GM12878 (cell line): ENCODE results near the gene EPX. TPM values are rescaled to one million over a fixed set of nuclear protein-coding genes. Genes with fewer than 3 reads are reported as not detected.

Source experiments
- EP300 ChIP-seq, 2 experiments: fragments of 150-350 bp in 1 of 2; IDR thresholded peaks; 2 replicates each; pipeline ENCODE4 v1.6.1; 2011 to 2012; ENCODE audit warnings: low read depth in 2 of 2, low read length in 2 of 2, borderline replicate concordance in 1 of 2, improper control_type of control experiment in 1 of 2, inconsistent platforms in 1 of 2; ENCODE audit not compliant: control insufficient read depth in 1 of 2
- JUND ChIP-seq: IDR thresholded peaks from 2 replicates; pipeline ENCODE4 v1.6.1; 2012; ENCODE audit warnings: low read depth, mild to moderate bottlenecking, low read length, improper control_type of control experiment, moderate library complexity
- SIX5 ChIP-seq: IDR thresholded peaks from 2 replicates; pipeline ENCODE4 v1.6.1; 2011; ENCODE audit warnings: mild to moderate bottlenecking, low read depth, low read length, moderate library complexity; ENCODE audit not compliant: severe bottlenecking
- polyA plus RNA-seq, 11 experiments: library from polyadenylated mRNA; depleted of rRNA in 4 of 11; unstranded in 6 of 11; stranded (reverse) in 5 of 11; fragments of >200 nt; fragmentation: Nextera tagmentation in 4 of 11; fragmentation: Illumina TruSeq in 1 of 11; extraction: Ambion mirVana in 4 of 11; extraction: Trizol in 1 of 11; gene quantifications; 1 replicate in 1 of 11; 2 replicates in 10 of 11; pipeline versions ENCODE4 v1.2.1 to v1.2.3, GENCODE V29; 2011 to 2016; ENCODE audit warnings: inconsistent platforms in 2 of 11, missing spikeins in 2 of 11, low read depth in 1 of 11
- total RNA-seq, 4 experiments: library from RNA; depleted of rRNA in 3 of 4; stranded (reverse); fragments of >200 nt in 3 of 4; fragmentation: Illumina TruSeq in 1 of 4; extraction: Trizol in 1 of 4; gene quantifications; 2 replicates each; pipeline versions ENCODE4 v1.2.1 to v1.2.3, GENCODE V29; 2013 to 2021

EPX gene
- total and polyA plus RNA-seq, 10 of the 15 experiments (the other 5 are each of a cell fraction or from before 2014, with no cell fraction given): 0.03 TPM; not detected in 9

GRCh38 chr17:58253082-58253481, 60.6 kb downstream of the EPX start (continued):
- TF ChIP-seq JUND (no peak), EP300 (IDR thresholded peaks at IDR 0.05; ENCODE audit: borderline replicate concordance in 1 of 2, control insufficient read depth in 1 of 2, low read depth in 2 of 2, low read length in 2 of 2) (no peak), SIX5 (no peak)

Other genes starting within 250 kb of the EPX start
Only the 7 nearest of the 12 such genes appear.
- gene DYNLL2, start 109.3 kb upstream of the EPX start, total RNA-seq (2014; rRNA removed): 10.4 and 12.1 TPM in 2 replicates
- 7.5 and 7.7 TPM in 2 replicates for gene DYNLL2, start 109.3 kb upstream of the EPX start, total RNA-seq (2014; rRNA removed; fragmentation: Illumina TruSeq; extraction: Trizol)
- gene DYNLL2, start 109.3 kb upstream of the EPX start, total RNA-seq (2021): 18.9 TPM in 2 replicates
- 11.3 and 11.6 TPM in 2 replicates for gene DYNLL2, start 109.3 kb upstream of the EPX start, polyA plus RNA-seq (2011; rRNA removed)
- 19.2 TPM in 2 replicates for gene DYNLL2, start 109.3 kb upstream of the EPX start, polyA plus RNA-seq (2014; fragmentation: Illumina TruSeq; extraction: Trizol)
- 1 to 10 TPM; 1.9 to 2.8 TPM for gene DYNLL2, start 109.3 kb upstream of the EPX start, polyA plus RNA-seq (2014; fragmentation: Nextera tagmentation; extraction: Ambion mirVana)
- gene DYNLL2, start 109.3 kb upstream of the EPX start, polyA plus RNA-seq (2014; rRNA removed): 16.1 and 18.2 TPM in 2 replicates
- gene DYNLL2, start 109.3 kb upstream of the EPX start, polyA plus RNA-seq (2016; fragmentation: Nextera tagmentation; extraction: Ambion mirVana): under 1 TPM; 0.62 to 0.74 TPM
- not detected in 2 replicates for gene OR4D1, start 44.3 kb upstream of the EPX start, total RNA-seq (2014; rRNA removed)
- not detected in 2 replicates for gene OR4D1, start 44.3 kb upstream of the EPX start, total RNA-seq (2014; rRNA removed; fragmentation: Illumina TruSeq; extraction: Trizol)
- not detected in 2 replicates for gene OR4D1, start 44.3 kb upstream of the EPX start, total RNA-seq (2021)
- not detected in 2 replicates for gene OR4D1, start 44.3 kb upstream of the EPX start, polyA plus RNA-seq (2011; rRNA removed)
- not detected in 2 replicates for gene OR4D1, start 44.3 kb upstream of the EPX start, polyA plus RNA-seq (2014; fragmentation: Illumina TruSeq; extraction: Trizol)
- gene OR4D1, start 44.3 kb upstream of the EPX start, polyA plus RNA-seq (2014; fragmentation: Nextera tagmentation; extraction: Ambion mirVana): not detected
- not detected in 2 replicates for gene OR4D1, start 44.3 kb upstream of the EPX start, polyA plus RNA-seq (2014; rRNA removed)
- not detected for gene OR4D1, start 44.3 kb upstream of the EPX start, polyA plus RNA-seq (2016; fragmentation: Nextera tagmentation; extraction: Ambion mirVana)
- not detected in 2 replicates for gene OR4D2, start 25.7 kb upstream of the EPX start, total RNA-seq (2014; rRNA removed)
- gene OR4D2, start 25.7 kb upstream of the EPX start, total RNA-seq (2014; rRNA removed; fragmentation: Illumina TruSeq; extraction: Trizol): not detected in 2 replicates
- gene OR4D2, start 25.7 kb upstream of the EPX start, total RNA-seq (2021): not detected in 2 replicates
- not detected in 2 replicates for gene OR4D2, start 25.7 kb upstream of the EPX start, polyA plus RNA-seq (2011; rRNA removed)
- gene OR4D2, start 25.7 kb upstream of the EPX start, polyA plus RNA-seq (2014; fragmentation: Illumina TruSeq; extraction: Trizol): not detected in 2 replicates
- gene OR4D2, start 25.7 kb upstream of the EPX start, polyA plus RNA-seq (2014; fragmentation: Nextera tagmentation; extraction: Ambion mirVana): under 1 TPM in 1 of 2 experiments, not detected in 1; 0.04 TPM
- not detected in 2 replicates for gene OR4D2, start 25.7 kb upstream of the EPX start, polyA plus RNA-seq (2014; rRNA removed)
- gene OR4D2, start 25.7 kb upstream of the EPX start, polyA plus RNA-seq (2016; fragmentation: Nextera tagmentation; extraction: Ambion mirVana): not detected
- 13.6 and 16.2 TPM in 2 replicates for gene MKS1, start 26.5 kb downstream of the EPX start, total RNA-seq (2014; rRNA removed)
- 8.7 and 10.7 TPM in 2 replicates for gene MKS1, start 26.5 kb downstream of the EPX start, total RNA-seq (2014; rRNA removed; fragmentation: Illumina TruSeq; extraction: Trizol)
- 13.1 and 16.8 TPM in 2 replicates for gene MKS1, start 26.5 kb downstream of the EPX start, total RNA-seq (2021)
- 12.1 and 17.7 TPM in 2 replicates for gene MKS1, start 26.5 kb downstream of the EPX start, polyA plus RNA-seq (2011; rRNA removed)
- 12.2 and 13.2 TPM in 2 replicates for gene MKS1, start 26.5 kb downstream of the EPX start, polyA plus RNA-seq (2014; fragmentation: Illumina TruSeq; extraction: Trizol)
- gene MKS1, start 26.5 kb downstream of the EPX start, polyA plus RNA-seq (2014; fragmentation: Nextera tagmentation; extraction: Ambion mirVana): 1 to 10 TPM; 5.7 to 7.2 TPM
- 14.6 and 16.5 TPM in 2 replicates for gene MKS1, start 26.5 kb downstream of the EPX start, polyA plus RNA-seq (2014; rRNA removed)
- 10 to 100 TPM; 18.7 to 21.4 TPM for gene MKS1, start 26.5 kb downstream of the EPX start, polyA plus RNA-seq (2016; fragmentation: Nextera tagmentation; extraction: Ambion mirVana)
- not detected in 2 replicates for gene LPO, start 45.9 kb downstream of the EPX start, total RNA-seq (2014; rRNA removed)
- gene LPO, start 45.9 kb downstream of the EPX start, total RNA-seq (2014; rRNA removed; fragmentation: Illumina TruSeq; extraction: Trizol): not detected in 2 replicates
- not detected in 2 replicates for gene LPO, start 45.9 kb downstream of the EPX start, total RNA-seq (2021)
- gene LPO, start 45.9 kb downstream of the EPX start, polyA plus RNA-seq (2011; rRNA removed): 0.03 TPM in 1 of 2 replicates, not detected in the other
- gene LPO, start 45.9 kb downstream of the EPX start, polyA plus RNA-seq (2014; fragmentation: Illumina TruSeq; extraction: Trizol): 0.06 TPM in 1 of 2 replicates, not detected in the other
- gene LPO, start 45.9 kb downstream of the EPX start, polyA plus RNA-seq (2014; fragmentation: Nextera tagmentation; extraction: Ambion mirVana): not detected
- not detected in 2 replicates for gene LPO, start 45.9 kb downstream of the EPX start, polyA plus RNA-seq (2014; rRNA removed)
- under 1 TPM in 1 of 2 experiments, not detected in 1; 0.11 TPM for gene LPO, start 45.9 kb downstream of the EPX start, polyA plus RNA-seq (2016; fragmentation: Nextera tagmentation; extraction: Ambion mirVana)
- 0.05 and 0.06 TPM in 2 replicates for gene MPO, start 88.2 kb downstream of the EPX start, total RNA-seq (2014; rRNA removed)
- 0.09 and 0.13 TPM in 2 replicates for gene MPO, start 88.2 kb downstream of the EPX start, total RNA-seq (2014; rRNA removed; fragmentation: Illumina TruSeq; extraction: Trizol)
- 0.08 and 0.23 TPM in 2 replicates for gene MPO, start 88.2 kb downstream of the EPX start, total RNA-seq (2021)
- 0.35 and 0.49 TPM in 2 replicates for gene MPO, start 88.2 kb downstream of the EPX start, polyA plus RNA-seq (2011; rRNA removed)
- 0.10 TPM in 1 of 2 replicates, not detected in the other for gene MPO, start 88.2 kb downstream of the EPX start, polyA plus RNA-seq (2014; fragmentation: Illumina TruSeq; extraction: Trizol)
- under 1 TPM; 0.10 to 0.26 TPM for gene MPO, start 88.2 kb downstream of the EPX start, polyA plus RNA-seq (2014; fragmentation: Nextera tagmentation; extraction: Ambion mirVana)
- 0.14 TPM in 2 replicates for gene MPO, start 88.2 kb downstream of the EPX start, polyA plus RNA-seq (2014; rRNA removed)
- gene MPO, start 88.2 kb downstream of the EPX start, polyA plus RNA-seq (2016; fragmentation: Nextera tagmentation; extraction: Ambion mirVana): under 1 TPM; 0.09 to 0.17 TPM
- 5.6 and 5.7 TPM in 2 replicates for gene TSPOAP1, start 136.1 kb downstream of the EPX start, total RNA-seq (2014; rRNA removed)
- 2.8 and 3.6 TPM in 2 replicates for gene TSPOAP1, start 136.1 kb downstream of the EPX start, total RNA-seq (2014; rRNA removed; fragmentation: Illumina TruSeq; extraction: Trizol)
- 6.5 and 8.8 TPM in 2 replicates for gene TSPOAP1, start 136.1 kb downstream of the EPX start, total RNA-seq (2021)
- 11.6 and 16.4 TPM in 2 replicates for gene TSPOAP1, start 136.1 kb downstream of the EPX start, polyA plus RNA-seq (2011; rRNA removed)
- 1.2 and 4.2 TPM in 2 replicates for gene TSPOAP1, start 136.1 kb downstream of the EPX start, polyA plus RNA-seq (2014; fragmentation: Illumina TruSeq; extraction: Trizol)
- gene TSPOAP1, start 136.1 kb downstream of the EPX start, polyA plus RNA-seq (2014; fragmentation: Nextera tagmentation; extraction: Ambion mirVana): under 1 TPM in 1 of 2 experiments, not detected in 1; 0.58 TPM
- 8.5 and 10.9 TPM in 2 replicates for gene TSPOAP1, start 136.1 kb downstream of the EPX start, polyA plus RNA-seq (2014; rRNA removed)
- gene TSPOAP1, start 136.1 kb downstream of the EPX start, polyA plus RNA-seq (2016; fragmentation: Nextera tagmentation; extraction: Ambion mirVana): 1 to 10 TPM; 2.2 to 3.2 TPM